ENCODE data around the gene SUPT7L.
"Not testable (repeated sequence)": the region's sequence is repeated elsewhere in the genome, so short reads cannot be mapped to it uniquely, and the experiment has no call there.

DNA sequence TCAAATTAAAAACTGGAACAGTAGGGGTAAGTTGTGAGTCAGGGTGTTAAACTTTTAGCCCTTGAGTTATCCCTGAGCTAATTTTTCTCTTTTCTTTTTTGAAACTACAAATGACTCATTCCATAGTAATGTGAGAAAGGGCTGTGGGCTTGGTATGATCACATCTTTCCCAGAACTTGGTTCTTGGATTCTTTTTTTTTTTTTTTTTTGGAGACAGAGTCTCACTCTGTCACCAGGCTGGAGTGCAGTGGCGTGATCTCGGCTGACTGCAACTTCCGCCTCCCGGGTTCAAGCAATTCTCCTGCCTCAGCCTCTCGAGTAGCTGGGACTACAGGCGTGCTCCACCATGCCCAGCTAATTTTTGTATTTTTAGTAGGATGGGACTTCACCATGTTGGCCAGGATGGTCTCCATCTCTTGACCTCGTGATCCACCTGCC lies 18.9 kb upstream of the SUPT7L start:
- TF ChIP-seq EZH2 (IDR thresholded peaks at IDR 0.05; ENCODE audit: borderline replicate concordance, low read length): not testable (repeated sequence)
- TF ChIP-seq, protein P1, sequence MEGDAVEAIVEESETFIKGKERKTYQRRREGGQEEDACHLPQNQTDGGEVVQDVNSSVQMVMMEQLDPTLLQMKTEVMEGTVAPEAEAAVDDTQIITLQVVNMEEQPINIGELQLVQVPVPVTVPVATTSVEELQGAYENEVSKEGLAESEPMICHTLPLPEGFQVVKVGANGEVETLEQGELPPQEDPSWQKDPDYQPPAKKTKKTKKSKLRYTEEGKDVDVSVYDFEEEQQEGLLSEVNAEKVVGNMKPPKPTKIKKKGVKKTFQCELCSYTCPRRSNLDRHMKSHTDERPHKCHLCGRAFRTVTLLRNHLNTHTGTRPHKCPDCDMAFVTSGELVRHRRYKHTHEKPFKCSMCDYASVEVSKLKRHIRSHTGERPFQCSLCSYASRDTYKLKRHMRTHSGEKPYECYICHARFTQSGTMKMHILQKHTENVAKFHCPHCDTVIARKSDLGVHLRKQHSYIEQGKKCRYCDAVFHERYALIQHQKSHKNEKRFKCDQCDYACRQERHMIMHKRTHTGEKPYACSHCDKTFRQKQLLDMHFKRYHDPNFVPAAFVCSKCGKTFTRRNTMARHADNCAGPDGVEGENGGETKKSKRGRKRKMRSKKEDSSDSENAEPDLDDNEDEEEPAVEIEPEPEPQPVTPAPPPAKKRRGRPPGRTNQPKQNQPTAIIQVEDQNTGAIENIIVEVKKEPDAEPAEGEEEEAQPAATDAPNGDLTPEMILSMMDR (IDR thresholded peaks at IDR 0.05; ENCODE audit: low read length): not testable (repeated sequence)
